ENCODE measurements around the gene CAPN11.
A peak's percentile ranks its signal among the peaks of the same experiment; 100 is the strongest.
"Not testable (repeated sequence)": the region's sequence is repeated elsewhere in the genome, so short reads cannot be mapped to it uniquely, and the experiment has no call there.

Gene CAPN11

GRCh38 chr6:44157152-44157521 lies 1.5 kb upstream of the CAPN11 start:
- no peak for DNase-seq

- DNase-seq = no peak
Measured at GRCh38 chr6:44161997-44162338, 3.3 kb downstream of the CAPN11 start.

DNA sequence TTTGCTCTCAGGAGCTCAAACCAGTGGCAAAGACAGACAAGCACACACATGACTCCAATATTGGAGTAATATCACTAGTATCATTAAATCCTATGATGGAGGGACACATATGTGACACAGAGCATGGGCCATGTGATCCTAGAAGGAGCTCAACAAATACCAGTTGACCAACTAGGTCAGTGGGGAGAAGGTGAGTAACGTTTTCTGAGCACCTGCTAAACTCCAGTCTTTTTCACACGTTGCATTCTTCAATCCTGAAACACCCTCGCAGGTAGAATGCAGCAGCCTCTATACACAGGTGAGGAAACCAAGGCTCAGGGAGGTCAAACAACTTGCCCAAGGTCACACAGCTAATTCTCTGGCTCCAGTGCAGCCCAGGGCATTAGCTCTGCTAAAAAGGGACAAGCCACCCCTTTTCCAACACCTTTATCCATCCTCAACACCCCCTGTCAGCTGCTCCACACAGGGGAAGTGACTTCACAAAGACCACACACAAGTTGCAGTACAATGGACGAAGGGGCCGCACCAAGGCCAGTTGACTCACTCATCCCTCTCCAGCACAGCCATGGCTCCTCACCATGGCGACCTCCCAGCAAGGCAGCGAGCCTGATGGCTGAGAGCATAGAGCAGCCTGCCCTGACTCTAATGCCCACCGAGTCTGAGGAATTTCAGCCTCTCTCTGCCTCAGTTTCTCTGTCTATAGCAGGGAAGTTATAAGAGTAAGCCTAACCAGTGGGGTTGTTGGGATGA lies 4.4 kb downstream of the CAPN11 start:
- no peak for DNase-seq

GRCh38 chr6:44166116-44166515 lies 7.5 kb downstream of the CAPN11 start:
- DNase-seq = no peak

- no peak for DNase-seq
Measured at GRCh38 chr6:44166591-44167184, 8.1 kb downstream of the CAPN11 start.

- DNase-seq = no peak
Measured at GRCh38 chr6:44167567-44167966, 8.9 kb downstream of the CAPN11 start.

GRCh38 chr6:44169154-44169553 lies 10.5 kb downstream of the CAPN11 start:
- no peak for DNase-seq

- DNase-seq = no peak
Measured at GRCh38 chr6:44169886-44170570, 11.4 kb downstream of the CAPN11 start.

DNA sequence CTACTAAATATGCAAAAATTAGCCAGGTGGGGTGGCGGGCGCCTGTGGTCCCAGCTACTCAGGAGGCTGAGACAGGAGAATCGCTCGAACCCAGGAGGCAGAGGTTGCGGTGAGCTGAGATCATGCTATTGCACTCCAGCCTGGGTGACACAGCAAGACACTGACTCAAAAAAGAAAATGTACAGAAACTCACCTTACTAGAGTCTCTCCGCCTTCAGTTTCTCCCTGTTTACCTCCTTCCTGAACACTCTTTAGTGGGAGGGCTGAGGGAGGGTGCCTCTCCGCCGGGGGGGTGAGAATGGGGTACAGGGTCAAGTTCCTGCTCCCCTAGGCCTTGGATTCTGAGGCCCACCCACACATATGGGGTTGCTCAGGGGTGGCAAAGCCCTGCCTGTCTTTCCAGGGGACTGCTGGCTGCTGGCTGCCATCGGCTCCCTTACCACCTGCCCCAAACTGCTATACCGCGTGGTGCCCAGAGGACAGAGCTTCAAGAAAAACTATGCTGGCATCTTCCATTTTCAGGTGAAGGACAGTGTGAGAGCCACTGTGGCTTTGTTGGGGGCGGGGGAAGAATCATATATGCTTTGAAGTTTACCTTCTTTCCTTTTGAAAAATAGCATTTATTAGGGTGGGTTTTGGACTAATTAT lies 13.4 kb downstream of the CAPN11 start:
- no peak for DNase-seq

DNA sequence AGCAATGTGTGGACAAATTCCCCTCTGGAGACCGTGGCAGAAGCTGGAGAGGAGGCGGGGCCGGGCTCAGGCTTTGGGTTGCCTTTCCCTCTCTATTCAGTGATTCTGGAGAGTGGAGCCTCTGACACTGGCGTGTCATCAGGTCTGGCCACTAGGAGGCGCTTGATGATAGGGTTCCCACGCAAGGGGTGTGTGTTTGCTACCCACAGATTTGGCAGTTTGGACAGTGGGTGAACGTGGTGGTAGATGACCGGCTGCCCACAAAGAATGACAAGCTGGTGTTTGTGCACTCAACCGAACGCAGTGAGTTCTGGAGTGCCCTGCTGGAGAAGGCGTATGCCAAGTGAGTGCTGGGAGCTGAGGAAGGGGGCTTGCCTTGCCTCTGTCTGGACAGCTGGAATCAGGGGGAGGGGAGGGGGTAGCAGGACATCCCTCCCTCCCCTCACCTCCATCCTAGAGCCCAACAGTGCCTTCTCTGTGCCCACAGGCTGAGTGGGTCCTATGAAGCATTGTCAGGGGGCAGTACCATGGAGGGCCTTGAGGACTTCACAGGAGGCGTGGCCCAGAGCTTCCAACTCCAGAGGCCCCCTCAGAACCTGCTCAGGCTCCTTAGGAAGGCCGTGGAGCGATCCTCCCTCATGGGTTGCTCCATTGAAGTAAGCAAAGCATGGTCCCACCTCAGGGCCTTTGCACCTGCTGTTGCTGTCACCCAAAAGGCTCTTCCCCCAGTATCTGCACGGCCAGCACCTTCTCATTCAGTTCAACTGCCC lies 14.3 kb downstream of the CAPN11 start:
- peak; percentile 78 for DNase-seq

DNA sequence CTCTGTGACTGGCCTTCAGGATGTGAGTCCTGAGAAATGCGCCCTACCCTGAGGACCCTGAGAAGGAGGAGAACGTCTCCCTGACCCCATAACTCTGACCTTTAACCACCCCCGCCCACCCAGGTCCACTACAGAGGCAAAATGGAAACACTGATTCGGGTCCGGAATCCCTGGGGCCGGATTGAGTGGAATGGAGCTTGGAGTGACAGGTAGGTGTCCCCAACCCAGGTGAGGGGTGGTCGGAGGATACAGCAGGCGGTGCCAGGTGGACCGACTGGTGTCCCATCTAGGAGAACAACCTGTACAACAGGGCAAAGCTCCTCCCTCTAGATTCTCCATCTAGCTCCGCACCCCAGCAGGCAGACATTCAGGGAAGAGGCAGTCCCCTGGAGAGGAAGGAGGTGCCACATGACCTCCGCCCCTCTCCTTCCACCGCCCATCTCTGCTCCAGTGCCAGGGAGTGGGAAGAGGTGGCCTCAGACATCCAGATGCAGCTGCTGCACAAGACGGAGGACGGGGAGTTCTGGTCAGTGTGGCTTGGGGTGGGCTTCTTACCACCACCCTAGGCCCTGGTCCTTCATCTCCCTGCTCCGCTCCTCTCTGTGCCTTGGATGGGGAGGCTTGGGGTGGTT lies 17.6 kb downstream of the CAPN11 start:
- DNase-seq = no peak

GRCh38 chr6:44176762-44177509 lies 18.3 kb downstream of the CAPN11 start:
- DNase-seq = no peak

DNA sequence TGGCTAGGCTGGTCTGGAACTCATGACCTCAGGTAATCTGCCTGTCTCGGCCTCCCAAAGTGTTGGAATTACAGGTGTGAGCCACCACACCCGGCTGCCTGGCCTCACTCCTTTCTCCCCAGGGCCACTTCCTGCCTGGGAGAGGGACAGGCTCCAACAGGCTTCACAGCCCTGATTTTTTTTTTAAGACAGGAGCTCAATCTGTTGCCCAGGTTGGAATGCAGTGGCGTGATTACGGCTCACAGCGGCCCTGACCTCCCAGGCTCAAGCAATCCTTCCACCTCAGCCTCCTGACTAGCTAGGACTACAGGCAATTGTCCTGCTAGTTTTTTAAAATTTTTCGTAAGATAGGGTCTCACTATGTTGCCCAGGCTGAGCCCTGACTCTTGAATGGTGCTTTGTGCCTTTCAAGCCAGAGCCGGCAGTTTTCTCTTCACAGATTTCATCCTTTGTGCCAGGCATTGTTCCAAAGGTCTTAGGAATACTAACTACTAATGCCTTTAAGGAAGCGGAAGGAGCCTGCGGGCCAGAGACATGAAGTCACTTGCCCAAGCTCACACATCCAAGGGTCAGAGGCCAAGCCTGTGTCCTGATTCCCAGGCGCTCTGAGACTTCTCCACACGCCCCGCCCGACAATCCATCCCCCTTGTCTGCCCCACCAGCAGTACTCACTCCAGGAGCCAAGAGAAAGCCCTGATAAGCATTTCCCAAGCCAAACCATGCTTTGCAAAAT lies 19.2 kb downstream of the CAPN11 start:
- DNase-seq = no peak

- no peak for DNase-seq
Measured at GRCh38 chr6:44178424-44179071, 19.9 kb downstream of the CAPN11 start.

DNA sequence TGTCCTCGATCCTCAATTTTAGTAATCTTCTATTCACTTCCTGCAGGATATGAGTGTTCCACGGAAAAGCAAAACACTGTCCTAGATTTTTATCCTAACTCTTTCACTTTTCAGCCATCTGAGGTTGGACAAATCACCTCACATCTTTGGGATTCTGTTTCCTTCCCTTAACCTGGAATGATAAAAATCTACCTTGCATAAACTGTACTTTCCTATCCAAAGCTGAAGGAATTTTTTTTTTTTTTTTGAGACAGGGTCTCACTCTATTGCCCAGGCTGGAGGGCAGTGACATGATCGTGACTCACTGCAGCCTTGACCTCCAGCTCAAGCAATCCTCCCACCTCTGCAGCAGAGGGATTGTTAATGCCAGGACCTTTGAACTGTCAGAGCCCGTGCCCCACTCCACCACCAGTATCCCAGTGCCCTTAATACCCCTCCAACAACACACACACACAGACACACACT lies 20.5 kb downstream of the CAPN11 start:
- no peak for DNase-seq

GRCh38 chr6:44179648-44180047 lies 21.0 kb downstream of the CAPN11 start:
- no peak for DNase-seq

- DNase-seq = no peak
Measured at GRCh38 chr6:44180406-44180805, 21.8 kb downstream of the CAPN11 start.

DNA sequence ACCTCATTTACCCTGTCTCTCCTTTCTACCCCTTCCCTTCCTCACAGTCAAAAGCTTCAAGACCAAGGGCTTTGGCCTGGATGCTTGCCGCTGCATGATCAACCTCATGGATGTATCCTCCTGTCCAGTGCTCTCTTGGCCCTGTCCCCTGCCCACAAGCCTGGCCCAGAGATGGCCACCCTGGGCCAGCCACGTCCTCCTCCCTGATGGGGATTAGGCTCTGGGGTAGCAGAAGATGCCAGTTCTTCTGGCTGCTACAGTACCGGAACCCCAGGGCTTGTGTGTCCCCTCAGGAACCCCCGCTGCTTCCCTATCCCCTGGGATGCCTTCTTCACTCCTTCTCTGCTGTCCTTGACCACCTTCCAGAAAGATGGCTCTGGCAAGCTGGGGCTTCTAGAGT lies 22.3 kb downstream of the CAPN11 start:
- no peak for DNase-seq

DNA sequence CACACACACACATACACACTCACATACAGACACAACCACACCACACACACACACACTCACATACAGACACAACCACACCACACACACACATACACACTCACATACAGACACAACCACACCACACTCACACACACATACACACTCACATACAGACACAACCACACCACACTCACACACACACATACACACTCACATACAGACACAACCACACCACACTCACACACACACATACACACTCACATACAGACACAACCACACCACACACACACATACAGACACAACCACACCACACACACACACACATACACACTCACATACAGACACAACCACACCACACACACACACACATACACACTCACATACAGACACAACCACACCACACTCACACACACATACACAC lies 23.2 kb downstream of the CAPN11 start:
- DNase-seq = not testable (repeated sequence)

DNA sequence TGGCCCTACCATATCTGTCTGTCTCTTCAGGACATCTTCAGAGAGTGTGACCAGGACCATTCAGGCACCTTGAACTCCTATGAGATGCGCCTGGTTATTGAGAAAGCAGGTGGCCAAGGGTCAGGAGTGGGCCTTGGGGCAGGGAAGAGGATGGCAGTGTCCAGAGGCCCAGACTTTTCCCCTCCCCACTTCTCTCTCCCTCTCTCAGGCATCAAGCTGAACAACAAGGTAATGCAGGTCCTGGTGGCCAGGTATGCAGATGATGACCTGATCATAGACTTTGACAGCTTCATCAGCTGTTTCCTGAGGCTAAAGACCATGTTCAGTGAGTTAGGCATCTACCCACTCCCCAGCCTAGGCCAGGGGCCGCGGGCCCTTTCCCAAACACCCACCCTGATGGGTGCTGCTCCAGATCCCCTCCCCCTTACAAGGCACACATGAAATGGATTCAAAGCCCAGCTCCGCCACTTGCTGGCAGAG lies 24.3 kb downstream of the CAPN11 start:
- no peak for DNase-seq
